ENCODE results near the gene ZNF609. TPM values are rescaled to one million over a fixed set of nuclear protein-coding genes. Genes with fewer than 3 reads are reported as not detected.

ZNF609 gene
- total and polyA plus RNA-seq, 2 of the 13 experiments (the other 11 are each of a cell fraction or from before 2014, with no cell fraction given): 8.9 to 9.9 TPM

DNA sequence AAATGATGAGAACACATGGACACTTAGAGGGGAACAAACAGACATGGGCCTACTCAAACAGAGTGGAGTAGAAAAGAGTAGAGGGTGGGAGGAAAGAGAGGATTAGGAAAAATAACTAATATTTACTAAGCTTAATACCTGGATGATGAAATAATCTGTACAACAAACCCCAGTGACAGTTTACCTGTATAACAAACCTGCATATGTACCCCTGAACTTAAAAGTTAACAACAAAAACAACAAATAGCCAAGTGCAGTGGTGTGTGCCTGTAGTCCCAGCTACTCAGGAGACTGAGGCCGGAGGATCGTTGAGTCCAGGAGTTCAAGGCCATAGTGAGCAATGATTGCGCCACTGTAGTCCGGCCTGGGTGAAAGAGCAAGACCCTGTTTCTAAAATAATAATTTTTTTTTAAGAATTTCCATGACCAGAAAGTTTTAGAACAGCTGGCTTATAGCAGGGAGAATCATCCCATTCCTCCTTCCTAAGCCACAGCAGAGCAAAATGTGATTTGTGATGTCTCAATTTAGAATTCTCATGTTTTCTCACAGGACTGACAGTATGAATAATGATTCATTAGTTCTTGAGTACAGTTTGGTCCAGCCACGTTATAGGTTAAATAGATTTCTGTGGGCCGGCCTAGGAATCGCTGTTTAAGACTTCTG lies 150.0 kb downstream of the ZNF609 start (continued):
- no peak for TF ChIP-seq FLYWCH1 (CRISPR knock-in tag; IDR thresholded peaks at IDR 0.05)
- TF ChIP-seq ZNF788 (CRISPR knock-in tag; IDR thresholded peaks at IDR 0.05; ENCODE audit: borderline replicate concordance): no peak
- TF ChIP-seq, protein P1, sequence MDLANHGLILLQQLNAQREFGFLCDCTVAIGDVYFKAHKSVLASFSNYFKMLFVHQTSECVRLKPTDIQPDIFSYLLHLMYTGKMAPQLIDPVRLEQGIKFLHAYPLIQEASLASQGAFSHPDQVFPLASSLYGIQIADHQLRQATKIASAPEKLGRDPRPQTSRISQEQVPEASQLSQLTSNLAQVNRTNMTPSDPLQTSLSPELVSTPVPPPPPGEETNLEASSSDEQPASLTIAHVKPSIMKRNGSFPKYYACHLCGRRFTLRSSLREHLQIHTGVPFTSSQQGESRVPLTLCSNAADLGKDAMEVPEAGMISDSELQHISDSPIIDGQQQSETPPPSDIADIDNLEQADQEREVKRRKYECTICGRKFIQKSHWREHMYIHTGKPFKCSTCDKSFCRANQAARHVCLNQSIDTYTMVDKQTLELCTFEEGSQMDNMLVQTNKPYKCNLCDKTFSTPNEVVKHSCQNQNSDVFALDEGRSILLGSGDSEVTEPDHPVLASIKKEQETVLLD (CRISPR knock-in tag; IDR thresholded peaks at IDR 0.05; ENCODE audit: low read depth): no peak
- no peak for TF ChIP-seq TMF1 (CRISPR knock-in tag; IDR thresholded peaks at IDR 0.05; ENCODE audit: low read depth)
- TF ChIP-seq, protein P2, sequence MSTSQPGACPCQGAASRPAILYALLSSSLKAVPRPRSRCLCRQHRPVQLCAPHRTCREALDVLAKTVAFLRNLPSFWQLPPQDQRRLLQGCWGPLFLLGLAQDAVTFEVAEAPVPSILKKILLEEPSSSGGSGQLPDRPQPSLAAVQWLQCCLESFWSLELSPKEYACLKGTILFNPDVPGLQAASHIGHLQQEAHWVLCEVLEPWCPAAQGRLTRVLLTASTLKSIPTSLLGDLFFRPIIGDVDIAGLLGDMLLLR (CRISPR knock-in tag; IDR thresholded peaks at IDR 0.05): no peak
- TF ChIP-seq, protein P3, sequence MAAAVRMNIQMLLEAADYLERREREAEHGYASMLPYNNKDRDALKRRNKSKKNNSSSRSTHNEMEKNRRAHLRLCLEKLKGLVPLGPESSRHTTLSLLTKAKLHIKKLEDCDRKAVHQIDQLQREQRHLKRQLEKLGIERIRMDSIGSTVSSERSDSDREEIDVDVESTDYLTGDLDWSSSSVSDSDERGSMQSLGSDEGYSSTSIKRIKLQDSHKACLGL (CRISPR knock-in tag; IDR thresholded peaks at IDR 0.05): no peak
- TF ChIP-seq KLF13 (CRISPR knock-in tag; IDR thresholded peaks at IDR 0.05): no peak
- no peak for TF ChIP-seq SYNCRIP (IDR thresholded peaks at IDR 0.05; ENCODE audit: insufficient read depth, low read depth, low read length)
- no peak for TF ChIP-seq ZNF672 (CRISPR knock-in tag; IDR thresholded peaks at IDR 0.05)
- TF ChIP-seq PRMT3 (CRISPR knock-in tag; IDR thresholded peaks at IDR 0.05; ENCODE audit: borderline replicate concordance, low read depth): no peak
- TF ChIP-seq, protein P4, sequence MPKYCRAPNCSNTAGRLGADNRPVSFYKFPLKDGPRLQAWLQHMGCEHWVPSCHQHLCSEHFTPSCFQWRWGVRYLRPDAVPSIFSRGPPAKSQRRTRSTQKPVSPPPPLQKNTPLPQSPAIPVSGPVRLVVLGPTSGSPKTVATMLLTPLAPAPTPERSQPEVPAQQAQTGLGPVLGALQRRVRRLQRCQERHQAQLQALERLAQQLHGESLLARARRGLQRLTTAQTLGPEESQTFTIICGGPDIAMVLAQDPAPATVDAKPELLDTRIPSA (CRISPR knock-in tag; IDR thresholded peaks at IDR 0.05; ENCODE audit: borderline replicate concordance): no peak
- TF ChIP-seq, protein P5, sequence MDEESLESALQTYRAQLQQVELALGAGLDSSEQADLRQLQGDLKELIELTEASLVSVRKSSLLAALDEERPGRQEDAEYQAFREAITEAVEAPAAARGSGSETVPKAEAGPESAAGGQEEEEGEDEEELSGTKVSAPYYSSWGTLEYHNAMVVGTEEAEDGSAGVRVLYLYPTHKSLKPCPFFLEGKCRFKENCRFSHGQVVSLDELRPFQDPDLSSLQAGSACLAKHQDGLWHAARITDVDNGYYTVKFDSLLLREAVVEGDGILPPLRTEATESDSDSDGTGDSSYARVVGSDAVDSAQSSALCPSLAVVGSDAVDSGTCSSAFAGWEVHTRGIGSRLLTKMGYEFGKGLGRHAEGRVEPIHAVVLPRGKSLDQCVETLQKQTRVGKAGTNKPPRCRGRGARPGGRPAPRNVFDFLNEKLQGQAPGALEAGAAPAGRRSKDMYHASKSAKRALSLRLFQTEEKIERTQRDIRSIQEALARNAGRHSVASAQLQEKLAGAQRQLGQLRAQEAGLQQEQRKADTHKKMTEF (CRISPR knock-in tag; IDR thresholded peaks at IDR 0.05): peak; percentile 33
- TF ChIP-seq, protein P6, sequence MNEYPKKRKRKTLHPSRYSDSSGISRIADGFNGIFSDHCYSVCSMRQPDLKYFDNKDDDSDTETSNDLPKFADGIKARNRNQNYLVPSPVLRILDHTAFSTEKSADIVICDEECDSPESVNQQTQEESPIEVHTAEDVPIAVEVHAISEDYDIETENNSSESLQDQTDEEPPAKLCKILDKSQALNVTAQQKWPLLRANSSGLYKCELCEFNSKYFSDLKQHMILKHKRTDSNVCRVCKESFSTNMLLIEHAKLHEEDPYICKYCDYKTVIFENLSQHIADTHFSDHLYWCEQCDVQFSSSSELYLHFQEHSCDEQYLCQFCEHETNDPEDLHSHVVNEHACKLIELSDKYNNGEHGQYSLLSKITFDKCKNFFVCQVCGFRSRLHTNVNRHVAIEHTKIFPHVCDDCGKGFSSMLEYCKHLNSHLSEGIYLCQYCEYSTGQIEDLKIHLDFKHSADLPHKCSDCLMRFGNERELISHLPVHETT (CRISPR knock-in tag; conservative IDR thresholded peaks at IDR 0.05): no peak
- no peak for TF ChIP-seq KLF6 (CRISPR knock-in tag; IDR thresholded peaks at IDR 0.05)
- TF ChIP-seq, protein P7, sequence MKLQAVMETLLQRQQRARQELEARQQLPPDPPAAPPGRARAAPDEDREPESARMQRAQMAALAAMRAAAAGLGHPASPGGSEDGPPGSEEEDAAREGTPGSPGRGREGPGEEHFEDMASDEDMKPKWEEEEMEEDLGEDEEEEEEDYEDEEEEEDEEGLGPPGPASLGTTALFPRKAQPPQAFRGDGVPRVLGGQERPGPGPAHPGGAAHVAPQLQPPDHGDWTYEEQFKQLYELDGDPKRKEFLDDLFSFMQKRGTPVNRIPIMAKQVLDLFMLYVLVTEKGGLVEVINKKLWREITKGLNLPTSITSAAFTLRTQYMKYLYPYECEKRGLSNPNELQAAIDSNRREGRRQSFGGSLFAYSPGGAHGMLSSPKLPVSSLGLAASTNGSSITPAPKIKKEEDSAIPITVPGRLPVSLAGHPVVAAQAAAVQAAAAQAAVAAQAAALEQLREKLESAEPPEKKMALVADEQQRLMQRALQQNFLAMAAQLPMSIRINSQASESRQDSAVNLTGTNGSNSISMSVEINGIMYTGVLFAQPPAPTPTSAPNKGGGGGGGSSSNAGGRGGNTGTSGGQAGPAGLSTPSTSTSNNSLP (IDR thresholded peaks at IDR 0.05; ENCODE audit: low read depth, low read length): no peak
- TF ChIP-seq, protein P8, sequence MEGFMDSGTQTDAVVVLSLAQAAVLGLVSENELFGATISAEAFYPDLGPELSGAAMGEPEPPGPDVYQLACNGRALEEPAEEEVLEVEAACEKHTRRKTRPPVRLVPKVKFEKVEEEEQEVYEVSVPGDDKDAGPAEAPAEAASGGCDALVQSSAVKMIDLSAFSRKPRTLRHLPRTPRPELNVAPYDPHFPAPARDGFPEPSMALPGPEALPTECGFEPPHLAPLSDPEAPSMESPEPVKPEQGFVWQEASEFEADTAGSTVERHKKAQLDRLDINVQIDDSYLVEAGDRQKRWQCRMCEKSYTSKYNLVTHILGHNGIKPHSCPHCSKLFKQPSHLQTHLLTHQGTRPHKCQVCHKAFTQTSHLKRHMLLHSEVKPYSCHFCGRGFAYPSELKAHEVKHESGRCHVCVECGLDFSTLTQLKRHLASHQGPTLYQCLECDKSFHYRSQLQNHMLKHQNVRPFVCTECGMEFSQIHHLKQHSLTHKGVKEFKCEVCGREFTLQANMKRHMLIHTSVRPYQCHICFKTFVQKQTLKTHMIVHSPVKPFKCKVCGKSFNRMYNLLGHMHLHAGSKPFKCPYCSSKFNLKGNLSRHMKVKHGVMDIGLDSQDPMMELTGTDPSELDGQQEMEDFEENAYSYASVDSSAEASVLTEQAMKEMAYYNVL (CRISPR knock-in tag; IDR thresholded peaks at IDR 0.05; ENCODE audit: borderline replicate concordance): no peak
